Stimulated activated CD8-positive, alpha-beta memory T cell treated with anti-CD3 and anti-CD28 coated beads, Interleukin-7, amount 100 ng/mL, for 48 hours (primary cell): ENCODE measurements around the gene BRD4.

Source experiments
- DNase-seq, 2 donors: peaks; one replicate each; pipeline ENCODE4 v3.0.0-alpha.2; 2020; ENCODE audit warnings: low read depth in 1 of 2; ENCODE audit errors: extremely low read depth in 1 of 2

Gene BRD4

GRCh38 chr19:15250640-15250993, 81.7 kb downstream of the BRD4 start:
- no peak for DNase-seq

GRCh38 chr19:15249972-15250639, 82.2 kb downstream of the BRD4 start:
- no peak for DNase-seq

DNA sequence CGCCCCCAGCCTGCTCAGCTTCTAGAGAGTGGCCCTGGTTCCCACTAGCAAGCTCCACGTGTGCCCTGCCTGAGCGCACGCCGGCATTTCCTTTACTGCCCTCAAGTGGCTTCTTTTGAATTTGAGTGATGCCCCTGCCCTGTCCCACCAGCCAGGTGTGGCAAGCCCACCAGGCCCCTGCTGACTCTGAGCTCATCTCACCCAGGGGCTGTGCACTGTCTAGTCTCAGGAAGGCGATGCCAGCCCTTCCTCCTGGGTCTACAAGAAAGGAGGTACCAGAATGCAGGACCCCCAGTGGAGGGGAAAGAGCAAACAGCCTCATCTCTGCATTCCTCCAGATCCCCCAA, 82.8 kb downstream of the BRD4 start:
- no peak for DNase-seq

DNA sequence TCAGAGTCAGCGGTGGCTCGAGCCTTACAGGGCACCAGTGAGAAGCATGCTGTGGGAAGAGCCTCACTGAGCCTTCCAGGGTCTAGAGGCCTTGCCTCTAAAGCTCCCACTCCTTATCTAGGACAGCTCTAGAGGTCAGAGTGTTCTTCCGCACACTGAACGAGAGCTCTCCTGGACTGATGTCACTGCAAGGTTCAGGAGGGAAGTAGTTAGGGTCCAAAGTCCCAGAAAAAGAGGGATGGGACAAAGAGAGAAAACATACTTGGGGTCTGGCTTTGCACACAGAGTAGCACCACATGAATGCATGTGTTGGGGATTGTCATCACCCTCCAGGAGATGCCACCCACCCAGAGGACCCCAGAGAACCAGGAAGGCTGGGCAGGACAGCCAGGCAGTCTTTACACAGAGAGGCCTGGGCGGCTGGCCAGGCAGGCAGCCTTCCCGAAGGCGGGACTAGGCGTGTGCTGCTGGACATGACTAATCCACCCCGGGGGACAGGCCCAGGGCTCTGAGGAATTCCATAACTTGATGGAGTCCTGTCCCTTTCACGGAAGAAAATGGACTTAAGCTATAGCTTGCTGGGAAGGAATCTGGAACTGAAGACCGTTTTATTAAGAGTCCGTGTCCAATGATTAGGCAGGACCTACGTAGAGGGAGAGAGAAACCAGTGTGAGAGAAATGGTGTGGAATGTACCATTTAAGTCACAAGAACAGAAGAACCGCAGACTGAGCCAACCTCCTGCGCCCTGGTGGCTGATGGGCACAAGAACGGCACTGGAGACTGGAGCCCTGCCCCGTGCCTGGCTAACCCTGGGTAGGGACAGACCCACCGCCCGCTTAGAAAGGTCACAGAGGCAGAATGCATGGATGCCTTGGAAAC, 83.5 kb downstream of the BRD4 start:
- no peak for DNase-seq

GRCh38 chr19:15248106-15248505, 84.2 kb downstream of the BRD4 start:
- no peak for DNase-seq

DNA sequence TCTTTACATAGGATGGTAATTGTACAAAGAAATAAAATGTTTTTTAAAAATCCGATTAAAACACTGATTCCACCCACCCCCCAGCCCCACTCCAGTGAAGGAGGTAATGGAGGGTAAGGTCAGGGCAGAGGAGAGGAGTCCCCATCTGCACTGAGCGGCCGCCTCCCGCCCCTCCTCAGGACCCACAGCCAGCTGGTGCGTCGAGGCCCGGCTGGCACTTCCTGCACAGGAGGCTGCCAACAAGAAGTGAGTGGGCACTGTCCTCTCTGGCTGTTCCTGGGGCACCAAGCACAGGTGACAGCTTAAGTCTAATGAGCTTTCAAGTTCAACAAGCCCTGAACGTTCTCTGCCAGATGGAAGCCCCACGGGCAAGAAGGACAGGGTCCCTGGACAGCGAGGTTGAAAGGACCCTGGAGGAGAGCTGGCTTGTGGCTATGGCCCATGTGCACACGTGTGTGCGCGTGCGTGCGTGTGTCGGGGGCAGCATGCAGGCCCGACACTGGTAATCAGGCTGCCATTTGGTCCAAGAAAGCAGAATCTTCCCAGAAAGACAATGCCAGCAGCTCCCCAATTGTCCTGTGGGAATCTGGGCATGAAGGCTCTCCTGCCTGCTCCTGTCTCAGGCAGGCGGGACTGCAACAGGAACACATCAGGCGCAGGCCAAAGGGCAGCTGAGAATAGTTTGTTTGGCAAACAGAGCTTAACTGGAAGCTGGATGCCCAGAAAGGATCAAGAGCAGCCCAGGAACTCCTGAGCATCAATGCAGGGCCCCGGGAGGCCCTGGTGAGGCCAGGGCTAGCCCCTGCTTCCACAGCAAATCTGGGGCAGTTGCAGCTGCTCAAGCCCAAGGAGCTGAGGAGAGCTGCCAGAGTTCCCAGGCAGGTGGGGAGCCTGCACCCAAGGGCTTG, 85.0 kb downstream of the BRD4 start:
- DNase-seq: no peak

DNA sequence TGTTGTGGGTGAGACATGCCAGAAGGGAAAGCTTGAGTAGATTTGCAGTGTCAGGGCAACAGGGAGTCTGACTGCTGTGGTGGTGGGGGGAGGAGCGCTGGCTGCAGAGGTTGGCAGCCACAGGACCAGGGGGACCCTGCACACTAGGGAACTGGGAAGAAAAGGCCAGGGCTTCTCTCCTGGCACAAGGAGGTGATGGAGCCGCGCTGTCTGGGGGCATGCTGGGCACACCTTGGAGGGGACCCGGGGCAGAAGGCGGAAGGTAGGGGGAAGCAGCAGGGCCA, 86.2 kb downstream of the BRD4 start:
- DNase-seq: no peak

GRCh38 chr19:15245370-15246197, 86.8 kb downstream of the BRD4 start:
- no peak for DNase-seq

DNA sequence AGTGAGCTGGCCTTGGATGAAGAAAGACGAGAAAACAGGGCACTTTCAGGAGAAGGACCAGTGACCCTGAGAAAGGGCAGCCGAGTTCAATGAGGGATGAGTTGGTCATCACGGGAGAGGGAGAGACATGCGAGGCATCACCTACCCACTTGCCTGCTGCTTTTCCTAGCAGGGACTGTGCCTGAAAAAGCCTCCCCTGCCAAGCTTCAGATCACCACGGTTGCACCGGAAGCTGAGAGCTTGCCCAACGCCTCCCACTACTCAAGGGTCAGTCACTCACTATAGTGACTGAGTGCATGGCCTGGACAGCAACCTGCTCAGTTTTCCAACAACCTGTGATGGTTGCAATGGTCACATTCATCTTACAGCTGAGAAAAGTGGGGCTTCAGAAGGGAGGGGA, 87.5 kb downstream of the BRD4 start:
- DNase-seq: no peak

DNA sequence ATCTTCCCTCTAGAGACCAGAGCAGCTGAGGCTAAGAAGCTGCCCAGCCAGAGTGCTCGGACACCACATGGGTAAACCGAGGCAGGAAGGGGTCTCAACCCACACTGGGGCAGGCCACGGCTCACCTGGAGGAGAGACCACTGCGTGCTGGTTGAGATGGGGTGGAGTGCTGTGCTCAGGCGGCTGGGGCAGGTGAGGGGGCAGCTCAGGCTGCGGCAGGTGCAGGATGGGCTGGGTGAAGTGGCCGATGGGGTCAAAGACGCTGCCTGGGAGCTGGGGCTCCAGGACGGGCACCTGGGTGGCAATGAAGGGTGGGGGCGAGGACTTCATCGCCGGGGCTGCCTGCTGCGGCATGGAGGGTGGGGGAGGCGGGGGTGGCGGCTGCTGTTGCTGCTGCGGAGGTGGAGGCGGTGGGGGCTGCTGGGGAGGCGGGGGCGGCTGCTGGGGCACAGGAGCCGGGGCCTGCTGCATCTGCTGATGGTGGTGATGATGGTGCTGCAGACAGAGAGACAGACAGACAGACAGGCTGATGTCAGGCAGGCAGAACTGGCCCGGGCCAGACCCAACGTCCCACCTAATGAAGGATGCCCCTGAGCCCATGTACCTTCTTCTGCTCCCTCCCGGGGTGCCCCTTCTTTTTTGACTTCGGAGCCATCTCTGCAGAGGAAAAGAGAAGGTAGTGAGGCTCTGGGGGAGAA, 88.1 kb downstream of the BRD4 start:
- DNase-seq: no peak

- DNase-seq: no peak
Observed at GRCh38 chr19:15243236-15243957, 88.9 kb downstream of the BRD4 start.

DNA sequence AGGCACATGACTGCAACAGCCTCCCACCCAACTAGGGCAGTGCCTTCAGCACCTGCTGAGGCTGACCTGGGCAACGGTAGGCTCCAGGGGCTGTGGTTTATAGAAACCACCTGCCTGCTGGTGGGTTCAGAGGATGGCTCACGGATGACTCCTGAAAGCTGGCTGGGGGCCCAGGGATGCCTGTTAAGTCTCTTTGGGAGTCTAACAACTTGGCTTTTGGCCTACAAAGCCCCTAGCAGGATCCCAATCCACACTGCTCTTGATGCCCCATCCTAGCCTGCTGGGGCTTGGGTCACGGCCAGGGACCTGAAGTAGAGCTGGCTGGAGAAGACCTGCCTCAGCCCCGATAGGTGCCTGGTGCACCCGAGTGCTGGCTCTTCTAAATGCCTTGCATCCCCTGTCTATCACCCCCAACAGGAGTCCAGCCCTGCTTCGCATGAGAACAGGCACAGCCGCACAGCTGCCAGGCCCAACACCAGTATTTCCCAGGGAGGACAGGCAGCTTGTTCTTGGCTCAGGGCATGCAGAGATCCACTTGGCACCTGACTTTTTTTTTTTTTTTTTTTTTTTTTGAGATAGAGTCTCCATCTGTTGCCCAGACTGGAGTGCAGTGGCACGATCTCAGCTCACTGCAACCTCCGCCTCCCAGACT, 91.0 kb downstream of the BRD4 start:
- no peak for DNase-seq

DNA sequence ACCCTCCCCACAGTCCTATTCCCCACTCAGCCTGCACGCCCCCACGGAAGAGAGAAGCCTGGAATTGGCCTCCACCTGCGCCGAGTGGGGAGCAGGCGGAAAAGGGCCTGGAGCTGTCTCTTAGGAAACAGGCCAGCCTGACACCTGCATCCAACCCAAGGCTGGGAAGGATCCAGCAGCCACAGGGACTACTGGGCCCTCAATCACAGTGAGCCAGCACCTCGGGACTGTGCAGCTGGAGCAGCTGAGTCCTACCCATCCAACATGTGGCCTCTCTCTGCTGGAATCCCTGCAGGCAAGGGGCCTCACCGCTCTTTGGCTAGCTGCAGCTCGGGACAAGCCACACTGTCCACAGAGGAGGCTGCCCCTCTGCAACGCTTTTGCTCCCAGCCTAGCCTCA, 91.8 kb downstream of the BRD4 start:
- DNase-seq: no peak

- DNase-seq: no peak
Observed at GRCh38 chr19:15239337-15239949, 92.9 kb downstream of the BRD4 start.

- no peak for DNase-seq
Observed at GRCh38 chr19:15238639-15239155, 93.6 kb downstream of the BRD4 start.

DNA sequence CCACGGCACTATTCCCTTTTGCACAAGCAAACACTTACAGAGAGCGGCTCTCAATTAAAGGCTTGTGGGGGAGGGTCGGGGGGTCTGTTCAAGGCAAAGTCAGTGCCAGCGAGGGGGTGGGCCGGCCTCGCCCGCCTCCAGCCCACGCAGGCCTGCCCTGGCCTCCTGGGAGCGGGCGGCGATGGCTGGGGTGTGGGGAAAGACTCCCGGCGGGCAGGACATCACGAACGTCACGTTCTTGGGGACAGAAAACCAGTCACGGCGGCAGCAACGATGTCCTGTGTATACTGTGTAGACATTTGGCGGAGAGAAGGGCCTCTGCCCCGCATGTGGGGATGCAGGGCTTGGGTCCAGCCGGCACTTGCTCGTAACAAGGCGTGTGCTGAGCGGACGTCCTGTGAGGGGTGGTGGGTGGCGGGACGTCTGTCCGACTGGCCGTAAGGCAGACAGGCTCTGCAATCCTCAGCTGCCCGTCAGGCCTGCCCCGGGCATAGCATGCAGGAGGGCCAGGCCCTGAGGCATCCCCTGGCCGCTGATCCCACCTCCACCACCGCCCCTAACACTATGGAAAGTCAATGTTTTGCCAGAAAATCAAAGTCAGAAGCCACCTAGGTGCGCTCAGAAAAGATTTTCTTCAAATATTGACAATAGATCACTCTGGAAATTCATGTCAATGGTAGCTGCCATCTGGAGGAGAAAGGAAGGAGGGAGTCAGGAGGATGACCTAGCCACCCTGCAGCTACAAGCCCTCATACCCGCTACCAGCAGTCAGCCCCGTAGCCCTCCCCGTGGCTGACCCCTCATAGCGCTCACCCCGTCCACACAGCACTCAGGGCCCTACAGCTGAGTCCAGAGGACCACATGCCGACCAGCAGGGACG, 94.3 kb downstream of the BRD4 start:
- DNase-seq: no peak

- no peak for DNase-seq
Observed at GRCh38 chr19:15236886-15237285, 95.5 kb downstream of the BRD4 start.

DNA sequence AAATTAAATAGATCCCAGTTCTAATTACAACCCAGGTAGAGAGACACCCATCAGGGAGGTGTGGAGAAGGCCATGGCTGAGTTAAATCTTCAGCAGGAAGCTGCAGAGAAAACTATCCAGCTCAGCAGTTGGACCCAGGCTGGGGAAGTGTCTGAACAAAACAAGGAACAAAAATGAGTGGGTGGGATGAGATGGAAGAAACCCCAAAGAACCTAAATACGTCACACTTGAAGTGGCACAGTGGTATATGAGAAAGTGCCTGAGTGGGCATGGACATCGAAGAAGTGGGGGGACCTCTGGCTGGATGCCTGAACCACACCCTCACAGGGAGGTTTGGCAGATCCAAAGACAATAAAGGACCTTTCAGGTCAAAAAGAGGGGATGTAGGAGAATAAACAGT, 96.6 kb downstream of the BRD4 start:
- no peak for DNase-seq
